Transverse colon (tissue), 4 donors: ENCODE results near the gene SCLY. TPM values are rescaled to one million over a fixed set of nuclear protein-coding genes. Genes with fewer than 3 reads are reported as not detected.

ENCODE experiments used
- DNase-seq: peaks from one replicate; pipeline ENCODE4 v3.0.0-alpha.2; 2019
- H3K27ac ChIP-seq, 4 donors: fragments of 200-600 bp; sonication (generic); 2 replicates each; pipeline ENCODE4 v1.5.1; 2016 to 2018; ENCODE audit warnings: inconsistent platforms in 4 of 4
- H3K27me3 ChIP-seq: fragments of 200-600 bp; sonication (generic); 2 replicates; pipeline ENCODE4 v1.5.1; 2017; ENCODE audit warnings: inconsistent platforms
- H3K36me3 ChIP-seq, 4 donors: fragments of 200-600 bp; sonication (generic); 2 replicates each; pipeline ENCODE4 v1.5.1; 2017 to 2019; ENCODE audit warnings: inconsistent platforms in 4 of 4
- H3K4me1 ChIP-seq, 4 donors: fragments of 200-600 bp; sonication (generic); 2 replicates each; pipeline ENCODE4 v1.5.1; 2017 to 2020; ENCODE audit warnings: inconsistent platforms in 4 of 4
- H3K4me3 ChIP-seq, 4 donors: fragments of 200-600 bp; sonication (generic); 1 replicate in 1 of 4; 2 replicates in 3 of 4; pipeline versions ENCODE4 v1.5.1 to v1.6.1; 2017 to 2019; ENCODE audit warnings: inconsistent platforms in 4 of 4
- H3K9me3 ChIP-seq, 2 donors: fragments of 200-600 bp; sonication (generic); 2 replicates each; pipeline ENCODE4 v1.5.1; 2017 to 2019; ENCODE audit warnings: inconsistent platforms in 2 of 2
- CTCF ChIP-seq, 5 experiments: fragments of 200-600 bp in 3 of 5; fragments of 450-650 bp in 2 of 5; sonication (generic) in 3 of 5; IDR thresholded peaks; 1 replicate in 2 of 5; 2 replicates in 3 of 5; pipeline ENCODE4 v1.5.1; 2016 to 2017; ENCODE audit warnings: antibody characterized with exemption in 5 of 5, inconsistent platforms in 3 of 5, mild to moderate bottlenecking in 2 of 5, moderate library complexity in 1 of 5
- EP300 ChIP-seq: sonication (generic); formaldehyde crosslinking; IDR thresholded peaks from one replicate; pipeline ENCODE4 v1.6.1; 2017; ENCODE audit warnings: antibody characterized with exemption, low read depth
- POLR2A ChIP-seq: fragments of 450-650 bp; IDR thresholded peaks from one replicate; pipeline ENCODE4 v1.6.1; 2016; ENCODE audit warnings: antibody characterized with exemption, mild to moderate bottlenecking, moderate library complexity
- POLR2AphosphoS5 ChIP-seq, 3 donors: sonication (generic); formaldehyde crosslinking; IDR thresholded peaks; one replicate each; pipeline ENCODE4 v1.6.1; 2016; ENCODE audit warnings: antibody characterized with exemption in 3 of 3
- WGBS, 2 donors: methylation state at CpG; one replicate each; pipeline ENCODE4 v1.1.5; 2018; ENCODE audit warnings: low coverage in 1 of 2; 5-methylcytosine and 5-hydroxymethylcytosine counted together
- in situ Hi-C, 4 donors: fragments of 200-750 bp; cut with MboI; loops; one replicate each; pipeline versions ENCODE4 v1.15.0 to v1.15.1; 2017; ENCODE audit warnings: low sequenced_read_pairs in 3 of 4, low pct_ligation_motif_present in 1 of 4, low pct_unique_long_range_greater_than_20kb in 1 of 4
- intact Hi-C: fragments of 100-400 bp; cut with DNase I; formaldehyde crosslinking; loops from one replicate; pipeline ENCODE4 v1.15.1; 2023; ENCODE audit warnings: low total_unique reads
- total RNA-seq, 4 donors: library from RNA; depleted of rRNA; stranded (reverse); fragments of >200 nt; gene quantifications; one replicate each; pipeline ENCODE4 v1.1.0, GENCODE V29; 2016

The SCLY gene
- total RNA-seq, 4 donors from 2014 or later = 9.4 to 24.3 (median 11.1) TPM

GRCh38 chr2:238069021-238069709 is 8.4 kb downstream of the SCLY start:
- H3K4me1 ChIP-seq = no peaks in the 10 kb centered on the region
- H3K27me3 ChIP-seq = no peaks in the 10 kb centered on the region
- no peaks in the 10 kb centered on the region for H3K9me3 ChIP-seq
- in situ Hi-C loops (no loop called here), intact Hi-C loops (no loop called here)
- H3K27ac ChIP-seq = no peak overlapping the region
- no peak overlapping the region for H3K4me3 ChIP-seq
- DNase-seq = no peak
- no peak for TF ChIP-seq POLR2AphosphoS5 (IDR thresholded peaks at IDR 0.05)
- TF ChIP-seq POLR2A = no peak
- TF ChIP-seq EP300 = no peak
- TF ChIP-seq CTCF (IDR thresholded peaks at IDR 0.05) = no peak
- H3K36me3 ChIP-seq = peaks cover 0 to 6% (median 0%) of the 10 kb centered on the region in 4 donors
- 88% methylated on average over 10 of the region's 10 CpGs; no CpG with 5 or more reads in 1 of the 2 donors for WGBS, 2 donors

GRCh38 chr2:238069877-238070276 is 9.1 kb downstream of the SCLY start:
- no peak for DNase-seq
- no peak for TF ChIP-seq CTCF (IDR thresholded peaks at IDR 0.05)
- no peak for TF ChIP-seq POLR2AphosphoS5 (IDR thresholded peaks at IDR 0.05)
- no peak for TF ChIP-seq EP300
- TF ChIP-seq POLR2A = no peak
- no peaks in the 10 kb centered on the region for H3K9me3 ChIP-seq
- H3K4me1 ChIP-seq = no peaks in the 10 kb centered on the region
- H3K36me3 ChIP-seq = peaks cover 0 to 6% (median 0%) of the 10 kb centered on the region in 4 donors
- in situ Hi-C loops (no loop called here), intact Hi-C loops (no loop called here)
- H3K4me3 ChIP-seq = no peak overlapping the region
- 85 to 96% methylated on average over 7 to 9 of the region's 9 CpGs for WGBS, 2 donors
- no peaks in the 10 kb centered on the region for H3K27me3 ChIP-seq
- no peak overlapping the region for H3K27ac ChIP-seq

- H3K27ac ChIP-seq = no peak overlapping the region
- H3K36me3 ChIP-seq = no peaks in the 10 kb centered on the region
- intact Hi-C loops = no loop called here
- TF ChIP-seq EP300 = no peak
- TF ChIP-seq CTCF (IDR thresholded peaks at IDR 0.05) = no peak
- TF ChIP-seq POLR2A = no peak
- no peak for TF ChIP-seq POLR2AphosphoS5 (IDR thresholded peaks at IDR 0.05)
- DNase-seq = no peak
- in situ Hi-C loops = no loop called here
- no peaks in the 10 kb centered on the region for H3K9me3 ChIP-seq
- no peak overlapping the region for H3K4me3 ChIP-seq
- H3K4me1 ChIP-seq = no peaks in the 10 kb centered on the region
- no peaks in the 10 kb centered on the region for H3K27me3 ChIP-seq
Observed at GRCh38 chr2:238075397-238075796, 14.6 kb downstream of the SCLY start.

GRCh38 chr2:238077292-238077691 is 16.5 kb downstream of the SCLY start:
- whole genome bisulfite sequencing, 2 donors = 89 to 92% methylated on average over 1 of the region's 1 CpG
- DNase-seq = no peak
- no peaks in the 10 kb centered on the region for H3K27me3 ChIP-seq
- TF ChIP-seq POLR2AphosphoS5 (IDR thresholded peaks at IDR 0.05) = no peak
- TF ChIP-seq EP300 = no peak
- TF ChIP-seq POLR2A = no peak
- TF ChIP-seq CTCF (IDR thresholded peaks at IDR 0.05) = no peak
- intact Hi-C loops = no loop called here
- no peaks in the 10 kb centered on the region for H3K9me3 ChIP-seq
- H3K36me3 ChIP-seq = no peaks in the 10 kb centered on the region
- H3K4me3 ChIP-seq = no peak overlapping the region
- H3K4me1 ChIP-seq = no peaks in the 10 kb centered on the region
- no peak overlapping the region for H3K27ac ChIP-seq
- in situ Hi-C loops = no loop called here
